Erythroblast (primary cell): Measurements from ENCODE around the gene NTHL1.

Experiments used
- GATA1 ChIP-seq: IDR thresholded peaks from 2 replicates; pipeline ENCODE4 v1.6.1; 2011; ENCODE audit warnings: low read depth, mild to moderate bottlenecking, control low read depth, low read length, moderate library complexity
- POLR2A ChIP-seq: IDR thresholded peaks from 2 replicates; pipeline ENCODE4 v1.6.1; 2011; ENCODE audit warnings: mild to moderate bottlenecking, low read length

GRCh38 chr16:2064368-2064945, 16.8 kb upstream of the NTHL1 start:
- TF ChIP-seq POLR2A (no peak), GATA1 (no peak)
